ENCODE measurements around the gene ZNF653.
A peak's percentile ranks its signal among the peaks of the same experiment; 100 is the strongest.

The ZNF653 gene

DNA sequence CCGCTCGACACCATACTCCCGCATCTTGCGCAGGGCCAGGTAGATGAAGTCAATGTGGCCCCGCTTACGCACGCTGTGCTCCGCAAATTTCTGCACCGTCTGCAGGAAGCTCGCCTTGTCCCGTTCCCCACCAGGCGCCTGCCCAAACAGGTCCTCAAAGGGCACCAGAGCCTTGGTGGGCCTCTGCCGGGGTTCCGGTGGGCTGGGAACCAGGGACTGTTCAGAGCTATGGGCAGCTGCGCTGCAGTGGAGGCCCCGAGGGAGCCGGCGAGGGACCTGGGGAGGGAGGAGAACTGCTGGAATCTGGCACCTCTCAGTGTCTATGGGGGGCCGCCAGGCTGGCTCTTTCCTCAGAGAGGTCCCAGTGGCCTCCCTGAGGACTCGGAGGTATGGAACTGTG, 8.3 kb upstream of the ZNF653 start:
- no peak for DNase-seq (ENCODE audit: low read depth)

DNA sequence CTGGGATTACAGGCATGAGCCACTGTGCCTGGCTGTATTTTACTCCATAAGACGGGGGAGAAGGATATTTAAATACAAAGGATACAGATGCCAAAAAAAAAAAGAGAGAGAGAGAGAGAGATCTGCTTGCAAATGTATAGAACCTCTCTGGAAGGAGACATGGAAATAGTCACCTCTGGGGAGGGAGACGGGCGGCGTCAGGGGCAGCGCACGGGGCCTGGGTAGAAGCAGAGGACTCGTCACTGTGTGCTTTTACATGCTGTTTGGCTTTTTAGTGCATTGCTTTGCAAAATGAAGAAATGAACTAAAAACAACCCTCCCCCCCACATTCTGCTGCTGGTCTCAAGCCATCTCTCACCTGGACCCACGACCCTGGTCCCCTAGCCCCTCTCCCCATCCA, 4.8 kb upstream of the ZNF653 start:
- no peak for DNase-seq (ENCODE audit: low read depth)

GRCh38 chr19:11507370-11508078, 1.9 kb upstream of the ZNF653 start:
- no peak for DNase-seq (ENCODE audit: low read depth)

- DNase-seq (ENCODE audit: low read depth): no peak
Observed at GRCh38 chr19:11506967-11507366, 1.3 kb upstream of the ZNF653 start.

GRCh38 chr19:11506101-11506555, 489 bp upstream of the ZNF653 start:
- DNase-seq (ENCODE audit: low read depth): no peak

GRCh38 chr19:11505032-11505503, 571 bp downstream of the ZNF653 start:
- DNase-seq (ENCODE audit: low read depth): peak; percentile 99

DNA sequence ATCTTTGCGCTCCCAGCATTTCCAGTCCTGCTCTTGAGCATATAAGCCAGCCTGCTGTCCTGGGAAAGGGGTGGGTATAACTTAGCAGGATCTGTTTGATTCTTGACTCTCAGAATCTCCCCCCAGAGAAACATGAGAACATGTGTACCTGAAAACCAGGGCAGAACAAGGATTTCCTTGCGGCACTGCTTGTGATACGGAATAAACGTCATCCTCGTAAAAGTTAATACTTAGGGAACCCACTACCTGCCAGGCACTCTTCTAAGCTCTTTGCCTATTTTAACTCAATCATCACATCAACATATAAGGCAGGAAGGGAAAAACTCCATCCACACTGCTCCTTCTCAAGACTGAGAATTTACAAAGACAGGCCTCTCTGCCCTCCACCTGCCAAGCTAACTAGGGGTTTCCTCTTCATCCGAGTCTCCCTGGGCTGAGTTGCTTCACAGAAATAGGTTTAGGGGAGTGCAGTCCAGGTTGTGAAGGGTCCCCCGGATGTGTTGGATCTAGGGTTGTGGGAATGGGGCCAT, 1.1 kb downstream of the ZNF653 start:
- DNase-seq (ENCODE audit: low read depth): no peak

GRCh38 chr19:11499890-11500420, 5.7 kb downstream of the ZNF653 start:
- DNase-seq (ENCODE audit: low read depth): no peak

DNA sequence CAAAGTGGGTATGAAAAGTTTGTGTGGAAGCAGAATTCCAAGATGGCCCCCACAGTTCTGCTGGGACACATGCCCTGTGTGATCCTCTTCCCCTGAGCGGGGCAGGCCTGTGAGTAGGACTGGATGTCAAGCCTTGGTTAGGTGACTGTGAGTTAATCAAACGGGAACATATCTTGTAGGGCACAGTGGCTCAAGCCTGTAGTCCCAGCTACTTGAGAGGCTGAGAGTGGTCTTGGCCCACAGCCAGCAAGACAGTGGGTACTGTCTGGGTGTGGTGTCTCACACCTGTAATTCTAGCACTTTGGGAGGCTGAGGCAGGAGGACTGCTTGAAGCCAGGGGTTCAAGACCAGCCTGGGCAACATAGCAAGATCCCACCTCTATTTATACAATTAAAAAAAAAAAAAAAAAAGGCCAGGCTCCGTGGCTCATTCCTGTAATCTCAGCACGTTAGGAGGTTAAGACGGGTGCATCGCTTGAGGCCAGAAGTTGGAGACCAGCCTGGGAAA, 6.4 kb downstream of the ZNF653 start:
- DNase-seq (ENCODE audit: low read depth): no peak

GRCh38 chr19:11496391-11497163, 9.1 kb downstream of the ZNF653 start:
- peak; percentile 63 for DNase-seq (ENCODE audit: low read depth)

DNA sequence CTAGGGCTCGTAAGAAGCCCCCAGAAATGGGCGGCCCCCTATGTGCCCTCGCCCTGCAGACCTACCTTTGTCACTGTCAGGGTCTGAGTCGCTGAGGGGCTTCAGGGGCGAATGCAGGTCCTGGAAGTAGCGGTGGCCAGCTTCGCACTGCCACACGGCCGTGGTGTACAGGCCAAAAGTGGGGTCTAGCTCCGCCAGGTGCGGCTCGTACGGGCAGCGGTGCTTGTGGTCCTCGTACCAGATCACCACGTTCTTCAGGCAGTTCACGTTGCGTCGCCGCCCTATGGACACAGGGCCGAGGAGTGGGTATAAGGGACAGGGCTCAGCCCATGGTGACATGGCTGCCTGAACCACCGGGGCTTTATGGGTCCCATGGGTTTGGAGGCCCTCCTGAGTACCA, 9.8 kb downstream of the ZNF653 start:
- DNase-seq (ENCODE audit: low read depth): no peak

DNA sequence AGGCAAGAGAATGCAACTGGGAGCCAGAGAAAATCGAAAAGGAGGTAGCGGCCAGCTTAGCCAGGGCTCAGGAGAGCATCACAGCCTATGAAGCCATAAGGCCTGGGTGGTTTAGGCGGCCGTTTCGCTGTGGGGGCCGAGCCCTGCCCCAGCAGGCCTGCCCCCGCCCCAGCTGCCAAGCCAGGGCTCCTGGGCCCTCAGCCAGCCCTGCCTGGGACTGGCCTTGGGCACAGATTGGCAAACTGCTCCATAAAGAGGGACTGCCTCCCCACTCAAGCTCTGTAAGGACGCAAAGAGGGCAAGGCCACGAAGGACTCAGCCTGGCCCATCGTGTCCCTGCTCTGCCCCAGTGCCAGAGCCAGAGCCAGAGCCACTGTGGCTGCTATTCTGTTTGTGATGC, 10.2 kb downstream of the ZNF653 start:
- no peak for DNase-seq (ENCODE audit: low read depth)

DNA sequence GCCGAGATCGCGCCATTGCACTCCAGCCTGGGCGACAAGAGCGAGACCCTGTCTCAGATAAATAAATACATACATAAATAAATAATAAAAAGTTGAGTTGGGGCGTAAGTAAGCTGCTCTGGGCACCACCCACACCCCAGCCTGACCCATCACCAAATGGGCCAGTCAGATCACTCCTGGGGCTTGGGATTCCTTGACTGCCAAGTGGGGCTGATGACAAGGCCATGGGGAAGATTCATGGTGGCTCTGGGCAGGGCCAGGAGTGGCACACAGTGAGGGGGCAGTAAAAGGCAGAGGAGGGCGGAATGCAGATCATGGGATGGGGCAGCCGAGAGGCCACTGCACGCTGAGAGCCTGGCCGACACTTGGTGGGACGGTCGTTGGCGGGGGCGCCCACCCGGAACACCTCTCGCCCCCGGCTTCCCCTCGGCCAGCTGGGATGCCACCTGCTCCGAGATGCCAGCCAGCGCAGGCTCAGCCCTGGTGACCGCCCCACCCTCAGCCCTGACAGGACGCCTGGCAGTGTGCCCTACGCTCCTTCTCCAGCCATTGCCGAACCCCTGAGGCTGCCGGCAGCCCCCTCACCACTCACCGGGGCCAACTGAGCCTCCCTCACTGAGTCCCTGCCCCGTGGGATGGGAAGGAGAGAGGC, 10.9 kb downstream of the ZNF653 start:
- DNase-seq (ENCODE audit: low read depth): no peak

- DNase-seq (ENCODE audit: low read depth): no peak
Observed at GRCh38 chr19:11489378-11489777, 16.3 kb downstream of the ZNF653 start.

DNA sequence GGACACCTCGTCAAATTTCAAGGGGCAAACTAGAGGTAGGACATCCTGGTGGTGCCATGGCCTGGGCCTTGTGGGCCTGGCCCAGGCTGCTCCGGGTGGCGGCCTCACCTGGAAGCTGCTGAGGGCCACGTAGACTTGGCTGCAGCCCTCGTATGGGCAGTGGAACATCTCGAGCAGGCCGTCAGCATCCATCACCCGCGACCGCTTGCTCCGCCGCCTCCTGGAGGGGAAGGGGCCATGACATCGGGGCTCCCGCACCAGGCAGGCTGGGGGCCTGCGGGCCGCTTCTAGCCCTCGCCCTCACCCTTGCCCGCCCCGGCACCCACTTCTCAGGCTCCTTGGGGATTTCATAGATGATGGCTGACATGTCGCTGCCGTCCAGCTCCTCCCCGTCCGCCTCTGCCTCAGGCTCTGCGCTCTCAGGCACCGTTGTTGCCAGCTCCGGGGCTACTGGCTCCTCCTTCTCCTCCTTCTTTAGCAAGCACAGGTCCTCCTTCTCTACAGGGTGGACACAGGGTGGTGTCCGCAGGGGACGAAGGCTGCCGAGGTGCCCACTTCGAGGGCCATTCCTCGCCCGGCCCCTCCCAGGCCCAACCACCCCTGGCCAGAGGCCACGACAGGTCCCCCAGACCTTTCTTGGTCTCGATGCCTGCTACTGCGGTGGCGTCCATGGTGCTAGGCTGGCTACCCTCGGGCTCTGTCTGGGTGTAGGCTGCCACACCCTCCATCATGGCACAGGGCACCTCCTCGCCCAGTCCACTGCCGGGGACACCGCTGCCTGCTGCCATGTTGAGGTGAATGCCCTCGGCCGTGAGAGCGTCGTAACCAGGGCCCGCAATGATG, 18.8 kb downstream of the ZNF653 start:
- DNase-seq (ENCODE audit: low read depth): no peak

- DNase-seq (ENCODE audit: low read depth): no peak
Observed at GRCh38 chr19:11485245-11485837, 20.3 kb downstream of the ZNF653 start.

DNA sequence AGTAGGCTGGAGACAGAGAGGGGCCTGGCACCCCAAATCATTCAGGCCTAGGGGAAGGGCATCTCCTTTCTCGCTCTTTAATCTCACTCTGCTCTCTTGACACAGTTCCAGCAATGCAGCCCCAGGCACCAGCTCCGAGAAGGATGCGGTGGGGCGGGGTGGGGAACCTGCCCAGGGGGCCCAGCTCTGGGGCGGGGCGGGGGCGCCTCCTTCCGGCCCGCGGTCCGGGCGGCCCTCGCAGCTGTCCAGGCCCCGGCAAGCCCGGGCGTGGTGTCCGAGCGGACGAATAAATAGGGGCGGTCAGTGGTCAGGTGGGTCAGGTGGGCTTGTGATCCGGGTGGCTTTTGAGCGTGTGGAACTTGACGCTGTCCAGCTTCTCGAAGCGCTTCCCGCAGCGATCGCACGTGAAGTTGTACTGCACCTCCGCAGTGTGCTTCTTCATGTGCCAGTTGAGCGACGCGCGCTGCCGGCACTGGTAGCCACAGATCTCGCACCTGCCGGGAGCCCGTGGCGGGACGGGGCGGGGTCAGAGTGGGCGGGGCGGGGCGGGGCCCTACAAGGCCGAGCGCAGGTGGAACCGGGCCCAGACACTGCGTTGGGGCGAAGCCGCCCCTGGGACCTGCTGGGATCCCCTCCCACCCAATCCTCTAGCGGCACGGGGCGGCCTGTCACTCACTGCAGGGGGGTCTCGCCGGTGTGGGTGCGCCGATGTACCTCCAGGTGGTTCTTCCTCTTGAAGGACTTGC, 22.1 kb downstream of the ZNF653 start:
- DNase-seq (ENCODE audit: low read depth): no peak

GRCh38 chr19:11482384-11483050, 23.1 kb downstream of the ZNF653 start:
- DNase-seq (ENCODE audit: low read depth): peak; percentile 92

Data from activated T-cell treated with anti-CD3 and anti-CD28 coated beads for 48 hours (primary cell).